ENCODE measurements around the gene C1orf226.

Gene C1orf226

GRCh38 chr1:162389021-162389818 is 7.7 kb downstream of the C1orf226 start:
- H3K27ac ChIP-seq: peak overlapping the region; percentile 55
- no peak for TF ChIP-seq CTCF (conservative IDR thresholded peaks at IDR 0.05; ENCODE audit: low read depth)
- POLR2A ChIA-PET (ENCODE audit: low non-redundant PET): no interaction called here
- DNase-seq (ENCODE audit: low spot score): peak; percentile 63
- CTCF ChIA-PET: interaction anchor here (0.7 to 1.2 kb wide), 4 partner anchors 9 to 333 kb away, joined by 3 read pairs; no protein-coding TSS in a partner anchor

- TF ChIP-seq CTCF (conservative IDR thresholded peaks at IDR 0.05; ENCODE audit: low read depth): no peak
- H3K27ac ChIP-seq: peak overlapping the region; percentile 55
- ChIA-PET CTCF (interaction anchor here (0.7 to 1.7 kb wide), 5 partner anchors 9 to 334 kb away, joined by 3 to 12 read pairs (median 3); no protein-coding TSS in a partner anchor), POLR2A (ENCODE audit: low non-redundant PET) (no interaction called here)
- no peak for DNase-seq (ENCODE audit: low spot score)
Measured at GRCh38 chr1:162389971-162390370, 8.4 kb downstream of the C1orf226 start.

GRCh38 chr1:162390396-162391185 is 9.1 kb downstream of the C1orf226 start:
- TF ChIP-seq CTCF (conservative IDR thresholded peaks at IDR 0.05; ENCODE audit: low read depth): no peak
- ChIA-PET CTCF (interaction anchor here (1.1 to 2.1 kb wide), 5 partner anchors 9 to 334 kb away, joined by 3 to 12 read pairs (median 5); partner anchors contain the start of gene C1orf226), POLR2A (ENCODE audit: low non-redundant PET) (no interaction called here)
- no peak for DNase-seq (ENCODE audit: low spot score)
- H3K27ac ChIP-seq: no peak overlapping the region

GRCh38 chr1:162391790-162392563 is 10.4 kb downstream of the C1orf226 start:
- no peak for DNase-seq (ENCODE audit: low spot score)
- no peak overlapping the region for H3K27ac ChIP-seq
- peak; percentile 89 for TF ChIP-seq CTCF (conservative IDR thresholded peaks at IDR 0.05; ENCODE audit: low read depth)
- ChIA-PET CTCF (interaction anchor here (0.6 to 2.1 kb wide), 10 partner anchors 8 to 493 kb away, joined by 3 to 12 read pairs (median 4); partner anchors contain the start of gene C1orf226), POLR2A (ENCODE audit: low non-redundant PET) (interaction anchor here (0.6 kb wide), 1 partner anchor 25 kb away, joined by 6 read pairs; no protein-coding TSS in a partner anchor)

- TF ChIP-seq CTCF (conservative IDR thresholded peaks at IDR 0.05; ENCODE audit: low read depth): no peak
- ChIA-PET POLR2A (ENCODE audit: low non-redundant PET) (no interaction called here), CTCF (no interaction called here)
- no peak overlapping the region for H3K27ac ChIP-seq
- DNase-seq (ENCODE audit: low spot score): no peak
Measured at GRCh38 chr1:162396201-162396906, 14.8 kb downstream of the C1orf226 start.

All from RWPE1 (cell line).